ENCODE data around the gene ZFAND3.

ZFAND3 gene

GRCh38 chr6:38056361-38056760, 236.8 kb downstream of the ZFAND3 start:
- DNase-seq, result no peak

- DNase-seq, result peak; percentile 46
Observed at GRCh38 chr6:38057994-38058393, 238.5 kb downstream of the ZFAND3 start.

- no peak for DNase-seq
Observed at GRCh38 chr6:38062066-38062465, 242.5 kb downstream of the ZFAND3 start.

GRCh38 chr6:38063973-38064372, 244.4 kb downstream of the ZFAND3 start:
- no peak for DNase-seq

GRCh38 chr6:38064431-38064830, 244.9 kb downstream of the ZFAND3 start:
- DNase-seq, result peak; percentile 25

GRCh38 chr6:38065734-38066305, 246.3 kb downstream of the ZFAND3 start:
- DNase-seq, result no peak

- DNase-seq, result no peak
Observed at GRCh38 chr6:38067263-38067980, 247.9 kb downstream of the ZFAND3 start.

- no peak for DNase-seq
Observed at GRCh38 chr6:38068854-38069590, 249.5 kb downstream of the ZFAND3 start.

- DNase-seq, result no peak
Observed at GRCh38 chr6:38077488-38078030, 258.0 kb downstream of the ZFAND3 start.

- no peak for DNase-seq
Observed at GRCh38 chr6:38078671-38079070, 259.1 kb downstream of the ZFAND3 start.

- DNase-seq, result no peak
Observed at GRCh38 chr6:38079107-38079506, 259.6 kb downstream of the ZFAND3 start.

- DNase-seq, result no peak
Observed at GRCh38 chr6:38079537-38079936, 260.0 kb downstream of the ZFAND3 start.

GRCh38 chr6:38080360-38080759, 260.8 kb downstream of the ZFAND3 start:
- DNase-seq, result peak; percentile 53

- DNase-seq, result peak; percentile 2
Observed at GRCh38 chr6:38080889-38081288, 261.4 kb downstream of the ZFAND3 start.

GRCh38 chr6:38085031-38085430, 265.5 kb downstream of the ZFAND3 start:
- DNase-seq, result peak; percentile 9

- DNase-seq, result no peak
Observed at GRCh38 chr6:38086346-38086745, 266.8 kb downstream of the ZFAND3 start.

GRCh38 chr6:38088010-38088409, 268.5 kb downstream of the ZFAND3 start:
- no peak for DNase-seq

- DNase-seq, result no peak
Observed at GRCh38 chr6:38088829-38089228, 269.3 kb downstream of the ZFAND3 start.

- DNase-seq, result no peak
Observed at GRCh38 chr6:38091613-38092012, 272.1 kb downstream of the ZFAND3 start.

- DNase-seq, result no peak
Observed at GRCh38 chr6:38092465-38092864, 272.9 kb downstream of the ZFAND3 start.

GRCh38 chr6:38092964-38093363, 273.4 kb downstream of the ZFAND3 start:
- DNase-seq, result no peak

- peak; percentile 80 for DNase-seq
Observed at GRCh38 chr6:38095054-38095453, 275.5 kb downstream of the ZFAND3 start.

GRCh38 chr6:38099221-38099620, 279.7 kb downstream of the ZFAND3 start:
- DNase-seq, result no peak

- DNase-seq, result no peak
Observed at GRCh38 chr6:38100380-38100779, 280.9 kb downstream of the ZFAND3 start.
